ENCODE measurements around the gene ZFP69B.

The ZFP69B gene

DNA sequence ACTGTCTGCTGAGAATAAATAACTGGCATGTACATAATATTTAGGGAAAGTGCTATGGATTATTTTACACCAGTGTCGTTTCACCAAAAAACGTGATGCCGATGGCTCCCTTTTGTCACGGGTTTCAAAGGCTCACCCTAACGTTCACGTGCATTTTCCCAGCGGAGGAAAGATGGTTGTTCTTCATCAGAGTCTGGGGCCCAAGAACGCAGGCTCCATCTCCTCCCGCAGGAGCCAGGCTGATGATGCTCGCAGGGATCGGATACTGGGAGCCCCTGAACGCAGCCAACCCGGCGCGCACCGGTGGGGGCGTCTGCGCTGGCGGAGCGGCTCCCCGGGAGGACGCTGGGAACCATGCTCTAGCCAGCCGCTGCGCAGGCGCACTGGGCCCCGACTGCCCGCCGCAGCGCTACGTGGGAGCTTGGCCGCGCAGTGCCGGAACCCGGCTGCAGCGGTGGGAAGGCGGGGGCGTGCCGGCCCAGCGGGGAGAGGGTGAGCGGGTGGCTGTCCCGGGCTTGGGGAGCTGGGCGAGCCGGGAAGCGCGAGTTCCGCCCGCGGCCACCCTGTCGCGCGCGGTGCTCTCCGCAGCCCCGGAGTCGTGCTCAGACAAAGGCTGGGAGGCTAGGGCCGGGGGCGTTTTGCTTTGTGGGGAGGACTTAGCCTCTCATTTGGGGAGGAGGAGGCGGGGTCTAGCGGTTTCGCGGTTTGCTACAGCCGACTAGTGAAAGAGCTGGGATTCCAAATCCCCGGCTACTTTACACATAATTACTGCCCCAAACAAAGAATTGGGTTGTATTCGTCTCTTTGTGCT lies at the start of gene ZFP69B:
ZFP69B (plus strand) TSS at position 793 of the 811 bp plus-strand sequence. CDS start 486 bp downstream, outside the sequence.
- peaks cover 2% of the 10 kb centered on the region for H3K36me3 ChIP-seq (ENCODE audit: control insufficient read depth, insufficient read depth, low read length, severe bottlenecking)
- peaks cover 14% of the 10 kb centered on the region for H3K9me3 ChIP-seq (ENCODE audit: control insufficient read depth, low read length)
- H3K4me3 ChIP-seq (ENCODE audit: low read length) = peak within 1 kb of the TSS; percentile 89
- DNase-seq (ENCODE audit: low read depth) = peak; percentile 98
- peak within 1 kb of the TSS; percentile 90 for H3K9ac ChIP-seq (ENCODE audit: low read length)
- peaks cover 9% of the 10 kb centered on the region for H3K4me1 ChIP-seq (ENCODE audit: control insufficient read depth, insufficient read depth, low read length)
- no peaks in the 10 kb centered on the region for H3K27me3 ChIP-seq (replicated peaks; ENCODE audit: control insufficient read depth, insufficient read depth, low read length)

GRCh38 chr1:40401473-40402201 lies 48.6 kb upstream of the ZFP69B start:
- DNase-seq (ENCODE audit: low read depth) = no peak
- H3K4me3 ChIP-seq (ENCODE audit: low read length) = no peak overlapping the region
- no peak overlapping the region for H3K9ac ChIP-seq (ENCODE audit: low read length)
- H3K9me3 ChIP-seq (ENCODE audit: control insufficient read depth, low read length) = no peaks in the 10 kb centered on the region
- H3K4me1 ChIP-seq (ENCODE audit: control insufficient read depth, insufficient read depth, low read length) = peaks cover 13% of the 10 kb centered on the region
- no peaks in the 10 kb centered on the region for H3K36me3 ChIP-seq (ENCODE audit: control insufficient read depth, insufficient read depth, low read length, severe bottlenecking)
- H3K27me3 ChIP-seq (replicated peaks; ENCODE audit: control insufficient read depth, insufficient read depth, low read length) = no peaks in the 10 kb centered on the region

- Histone ChIP-seq H3K4me3 (ENCODE audit: low read length) (no peak overlapping the region), H3K4me1 (ENCODE audit: control insufficient read depth, insufficient read depth, low read length) (peaks cover 6% of the 10 kb centered on the region), H3K36me3 (ENCODE audit: control insufficient read depth, insufficient read depth, low read length, severe bottlenecking) (no peaks in the 10 kb centered on the region), H3K9me3 (ENCODE audit: control insufficient read depth, low read length) (no peaks in the 10 kb centered on the region), H3K9ac (ENCODE audit: low read length) (no peak overlapping the region), H3K27me3 (replicated peaks; ENCODE audit: control insufficient read depth, insufficient read depth, low read length) (no peaks in the 10 kb centered on the region)
- peak; percentile 77 for DNase-seq (ENCODE audit: low read depth)
These were observed 45.4 kb upstream of the ZFP69B start for GRCh38 chr1:40404670-40405462.

GRCh38 chr1:40405812-40406211 lies 44.5 kb upstream of the ZFP69B start:
- Histone ChIP-seq H3K27me3 (replicated peaks; ENCODE audit: control insufficient read depth, insufficient read depth, low read length) (no peaks in the 10 kb centered on the region), H3K4me1 (ENCODE audit: control insufficient read depth, insufficient read depth, low read length) (peaks cover 3% of the 10 kb centered on the region), H3K4me3 (ENCODE audit: low read length) (no peak overlapping the region), H3K9me3 (ENCODE audit: control insufficient read depth, low read length) (no peaks in the 10 kb centered on the region), H3K9ac (ENCODE audit: low read length) (no peak overlapping the region), H3K36me3 (ENCODE audit: control insufficient read depth, insufficient read depth, low read length, severe bottlenecking) (no peaks in the 10 kb centered on the region)
- peak; percentile 66 for DNase-seq (ENCODE audit: low read depth)

GRCh38 chr1:40407453-40407852 lies 42.8 kb upstream of the ZFP69B start:
- DNase-seq (ENCODE audit: low read depth) = no peak
- H3K36me3 ChIP-seq (ENCODE audit: control insufficient read depth, insufficient read depth, low read length, severe bottlenecking) = no peaks in the 10 kb centered on the region
- no peaks in the 10 kb centered on the region for H3K9me3 ChIP-seq (ENCODE audit: control insufficient read depth, low read length)
- H3K9ac ChIP-seq (ENCODE audit: low read length) = no peak overlapping the region
- no peaks in the 10 kb centered on the region for H3K27me3 ChIP-seq (replicated peaks; ENCODE audit: control insufficient read depth, insufficient read depth, low read length)
- H3K4me3 ChIP-seq (ENCODE audit: low read length) = no peak overlapping the region
- H3K4me1 ChIP-seq (ENCODE audit: control insufficient read depth, insufficient read depth, low read length) = peaks cover 3% of the 10 kb centered on the region

- H3K27me3 ChIP-seq (replicated peaks; ENCODE audit: control insufficient read depth, insufficient read depth, low read length) = no peaks in the 10 kb centered on the region
- no peaks in the 10 kb centered on the region for H3K9me3 ChIP-seq (ENCODE audit: control insufficient read depth, low read length)
- no peak overlapping the region for H3K4me3 ChIP-seq (ENCODE audit: low read length)
- H3K9ac ChIP-seq (ENCODE audit: low read length) = no peak overlapping the region
- no peak for DNase-seq (ENCODE audit: low read depth)
- peaks cover 13% of the 10 kb centered on the region for H3K36me3 ChIP-seq (ENCODE audit: control insufficient read depth, insufficient read depth, low read length, severe bottlenecking)
- peaks cover 3% of the 10 kb centered on the region for H3K4me1 ChIP-seq (ENCODE audit: control insufficient read depth, insufficient read depth, low read length)
These were observed 40.8 kb upstream of the ZFP69B start for GRCh38 chr1:40409467-40409866.

DNA sequence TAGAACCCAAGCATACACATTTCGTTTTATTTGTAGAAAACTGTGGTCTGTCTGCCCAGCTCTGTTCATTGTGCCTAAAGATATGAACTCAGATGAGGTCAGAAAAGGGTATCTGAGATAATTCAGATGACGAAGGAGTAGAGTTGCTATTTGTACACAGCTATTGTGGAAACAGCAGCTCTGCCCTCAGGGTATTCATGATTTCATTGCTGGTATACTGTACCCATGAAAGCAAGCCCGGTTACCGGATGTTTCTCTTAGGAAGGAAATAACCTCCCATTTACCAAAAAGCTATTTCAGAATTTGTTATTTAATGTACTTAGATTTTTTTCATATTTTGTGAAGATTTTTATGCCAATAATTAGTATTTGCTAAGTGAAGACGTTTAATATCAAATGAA lies 39.0 kb upstream of the ZFP69B start:
- Histone ChIP-seq H3K36me3 (ENCODE audit: control insufficient read depth, insufficient read depth, low read length, severe bottlenecking) (peaks cover 29% of the 10 kb centered on the region), H3K9ac (ENCODE audit: low read length) (no peak overlapping the region), H3K27me3 (replicated peaks; ENCODE audit: control insufficient read depth, insufficient read depth, low read length) (no peaks in the 10 kb centered on the region), H3K4me1 (ENCODE audit: control insufficient read depth, insufficient read depth, low read length) (no peaks in the 10 kb centered on the region), H3K4me3 (ENCODE audit: low read length) (no peak overlapping the region), H3K9me3 (ENCODE audit: control insufficient read depth, low read length) (no peaks in the 10 kb centered on the region)
- DNase-seq (ENCODE audit: low read depth) = no peak

- H3K4me3 ChIP-seq (ENCODE audit: low read length) = no peak overlapping the region
- H3K36me3 ChIP-seq (ENCODE audit: control insufficient read depth, insufficient read depth, low read length, severe bottlenecking) = peaks cover 35% of the 10 kb centered on the region
- H3K9me3 ChIP-seq (ENCODE audit: control insufficient read depth, low read length) = no peaks in the 10 kb centered on the region
- no peak overlapping the region for H3K9ac ChIP-seq (ENCODE audit: low read length)
- no peak for DNase-seq (ENCODE audit: low read depth)
- H3K4me1 ChIP-seq (ENCODE audit: control insufficient read depth, insufficient read depth, low read length) = no peaks in the 10 kb centered on the region
- no peaks in the 10 kb centered on the region for H3K27me3 ChIP-seq (replicated peaks; ENCODE audit: control insufficient read depth, insufficient read depth, low read length)
These were observed 38.4 kb upstream of the ZFP69B start for GRCh38 chr1:40411843-40412242.

DNA sequence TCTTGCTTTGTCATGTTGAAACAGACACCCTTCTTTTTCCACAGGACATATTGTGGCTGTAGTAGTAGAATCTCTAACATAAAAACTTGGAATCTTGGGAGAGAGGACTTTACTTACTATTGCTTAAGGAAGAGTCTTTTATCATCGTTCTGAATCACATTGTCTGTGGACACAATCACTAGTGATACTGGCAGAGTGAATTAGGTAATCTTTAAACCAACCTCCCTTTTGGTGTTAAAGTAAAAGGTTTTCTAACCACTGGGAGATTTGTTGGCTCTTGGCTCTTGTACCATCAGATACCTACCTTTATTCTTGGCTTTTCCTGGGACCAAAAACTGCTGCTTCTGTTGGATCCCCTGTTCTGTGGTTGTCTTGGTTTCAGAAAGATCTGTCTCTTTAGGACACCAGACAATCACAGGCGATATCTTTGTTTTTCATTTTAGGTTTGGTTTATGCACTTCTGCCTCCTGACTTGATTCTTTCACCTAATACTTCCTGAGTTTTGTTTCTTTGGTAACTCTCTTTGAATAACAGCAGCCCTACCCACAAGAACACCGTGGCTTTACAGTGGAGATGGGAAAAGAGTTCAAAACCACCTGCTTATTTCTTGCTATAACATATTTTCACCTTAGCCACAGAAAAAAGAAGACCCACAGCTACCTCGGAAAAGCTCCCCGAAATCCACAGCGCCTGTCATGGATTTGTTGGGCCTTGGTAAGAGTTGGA lies 36.6 kb upstream of the ZFP69B start:
- Histone ChIP-seq H3K9me3 (ENCODE audit: control insufficient read depth, low read length) (no peaks in the 10 kb centered on the region), H3K36me3 (ENCODE audit: control insufficient read depth, insufficient read depth, low read length, severe bottlenecking) (peaks cover 53% of the 10 kb centered on the region), H3K27me3 (replicated peaks; ENCODE audit: control insufficient read depth, insufficient read depth, low read length) (no peaks in the 10 kb centered on the region)

DNA sequence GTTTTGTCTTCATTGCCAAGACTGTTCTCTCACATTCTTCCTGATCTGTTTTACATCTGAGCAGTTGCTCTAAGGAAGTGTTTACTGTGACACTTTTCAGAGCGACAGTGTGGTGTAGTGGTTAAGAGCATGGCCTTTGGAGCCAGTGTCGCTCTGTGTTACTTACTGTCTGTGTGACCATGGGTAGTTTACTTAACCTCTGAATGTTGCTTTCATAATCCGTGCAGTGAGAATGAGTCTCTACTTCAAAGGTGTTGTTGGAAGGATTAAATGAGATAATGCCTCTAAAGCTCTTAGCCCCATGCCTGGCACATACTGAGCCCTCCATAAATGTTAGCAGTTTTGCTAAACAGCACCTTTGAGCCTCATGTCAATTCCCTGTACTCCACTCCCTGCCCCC lies 35.9 kb upstream of the ZFP69B start:
- H3K9ac ChIP-seq (ENCODE audit: low read length) = no peak overlapping the region
- peaks cover 57% of the 10 kb centered on the region for H3K36me3 ChIP-seq (ENCODE audit: control insufficient read depth, insufficient read depth, low read length, severe bottlenecking)
- no peaks in the 10 kb centered on the region for H3K27me3 ChIP-seq (replicated peaks; ENCODE audit: control insufficient read depth, insufficient read depth, low read length)
- no peak overlapping the region for H3K4me3 ChIP-seq (ENCODE audit: low read length)
- H3K9me3 ChIP-seq (ENCODE audit: control insufficient read depth, low read length) = no peaks in the 10 kb centered on the region
- H3K4me1 ChIP-seq (ENCODE audit: control insufficient read depth, insufficient read depth, low read length) = no peaks in the 10 kb centered on the region
- DNase-seq (ENCODE audit: low read depth) = no peak

More for the DNA sequence above, 36.6 kb upstream of the ZFP69B start:
- H3K4me1 ChIP-seq (ENCODE audit: control insufficient read depth, insufficient read depth, low read length) = no peaks in the 10 kb centered on the region
- DNase-seq (ENCODE audit: low read depth) = no peak
- H3K9ac ChIP-seq (ENCODE audit: low read length) = no peak overlapping the region
- no peak overlapping the region for H3K4me3 ChIP-seq (ENCODE audit: low read length)
